NCI-H226 (cell line): ENCODE results near the gene ITGAX.
"Not testable (repeated sequence)": the region's sequence is repeated elsewhere in the genome, so short reads cannot be mapped to it uniquely, and the experiment has no call there.

ENCODE experiments used
- DNase-seq: peaks from one replicate; pipeline ENCODE4 v3.0.0-alpha.2; 2015

Gene ITGAX

GRCh38 chr16:31412750-31413149 is 57.8 kb downstream of the ITGAX start:
- DNase-seq = no peak

- DNase-seq = no peak
These were observed 58.4 kb downstream of the ITGAX start for GRCh38 chr16:31413381-31413780.

- DNase-seq = no peak
These were observed 59.0 kb downstream of the ITGAX start for GRCh38 chr16:31413943-31414342.

- no peak for DNase-seq
These were observed 59.7 kb downstream of the ITGAX start for GRCh38 chr16:31414706-31415105.

GRCh38 chr16:31416371-31416770 is 61.4 kb downstream of the ITGAX start:
- no peak for DNase-seq

- not testable (repeated sequence) for DNase-seq
These were observed 62.1 kb downstream of the ITGAX start for GRCh38 chr16:31417036-31417435.

- no peak for DNase-seq
These were observed 62.9 kb downstream of the ITGAX start for GRCh38 chr16:31417916-31418315.

GRCh38 chr16:31420037-31420436 is 65.1 kb downstream of the ITGAX start:
- DNase-seq = no peak

GRCh38 chr16:31421587-31421986 is 66.6 kb downstream of the ITGAX start:
- no peak for DNase-seq

- DNase-seq = no peak
These were observed 68.3 kb downstream of the ITGAX start for GRCh38 chr16:31423241-31423640.

- DNase-seq = no peak
These were observed 68.8 kb downstream of the ITGAX start for GRCh38 chr16:31423801-31424200.

- DNase-seq = no peak
These were observed 72.7 kb downstream of the ITGAX start for GRCh38 chr16:31427441-31428278.

- no peak for DNase-seq
These were observed 73.3 kb downstream of the ITGAX start, which contains the start of gene COX6A2 for GRCh38 chr16:31428279-31428597. Gene COX6A2, minus strand, starts transcription at chr16:31428360. Its CDS starts 35 bp downstream, at chr16:31428325.

GRCh38 chr16:31428638-31429247 is 73.8 kb downstream of the ITGAX start:
- no peak for DNase-seq

- DNase-seq = no peak
These were observed 74.3 kb downstream of the ITGAX start for GRCh38 chr16:31429314-31429713.

GRCh38 chr16:31429796-31430195 is 74.8 kb downstream of the ITGAX start:
- no peak for DNase-seq

- DNase-seq = no peak
These were observed 75.5 kb downstream of the ITGAX start for GRCh38 chr16:31430380-31431052.
